SK-N-SH treated with all-trans-retinoic acid at 6 μM for 48 hours (cell line): ENCODE measurements around the gene MEIOSIN.
"Not testable (repeated sequence)": the region's sequence is repeated elsewhere in the genome, so short reads cannot be mapped to it uniquely, and the experiment has no call there.

Experiments
- ATAC-seq: fragments of 200-7000 bp; cut with Tn5 transposase; 3 replicates; pipeline ENCODE4 v1.9.1; 2020; ENCODE audit warnings: mild to moderate bottlenecking, moderate library complexity
- ARNTL ChIP-seq: fragments of 450-650 bp; formaldehyde crosslinking; IDR thresholded peaks from 2 replicates; pipeline ENCODE4 v1.5.0; 2020; ENCODE audit warnings: low read depth, mild to moderate bottlenecking, moderate library complexity, borderline replicate concordance
- CREB5 ChIP-seq: fragments of 250-450 bp; sonication (Bioruptor Pico); IDR thresholded peaks from 2 replicates; pipeline ENCODE4 v1.5.1; 2020; ENCODE audit warnings: low read depth, mild to moderate bottlenecking, moderate library complexity
- CSDC2 ChIP-seq: fragments of 250-450 bp; sonication (Bioruptor Pico); IDR thresholded peaks from 2 replicates; pipeline ENCODE4 v1.5.0; 2020; ENCODE audit warnings: mild to moderate bottlenecking, moderate library complexity
- ESRRG ChIP-seq: fragments of 250-450 bp; sonication (Bioruptor Pico); IDR thresholded peaks from 2 replicates; pipeline ENCODE4 v1.6.1; 2021; ENCODE audit warnings: mild to moderate bottlenecking
- OSR1 ChIP-seq: fragments of 250-450 bp; sonication (Bioruptor Pico); IDR thresholded peaks from 2 replicates; pipeline ENCODE4 v1.8.0; 2022; ENCODE audit warnings: moderate library complexity, mild to moderate bottlenecking, inconsistent platforms
- POU6F1 ChIP-seq: fragments of 250-450 bp; sonication (Bioruptor Pico); IDR thresholded peaks from 2 replicates; pipeline ENCODE4 v1.8.0; 2021; ENCODE audit warnings: low read depth, mild to moderate bottlenecking, moderate library complexity, borderline replicate concordance
- PPARA ChIP-seq: fragments of 250-450 bp; sonication (Bioruptor Pico); IDR thresholded peaks from 2 replicates; pipeline ENCODE4 v1.5.0; 2020; ENCODE audit warnings: mild to moderate bottlenecking, borderline replicate concordance
- TOX ChIP-seq: fragments of 250-450 bp; sonication (Bioruptor Pico); IDR thresholded peaks from 2 replicates; pipeline ENCODE4 v1.8.0; 2021; ENCODE audit warnings: mild to moderate bottlenecking, moderate library complexity, borderline replicate concordance
- TSHZ2 ChIP-seq: fragments of 250-450 bp; sonication (Bioruptor Pico); IDR thresholded peaks from 2 replicates; pipeline ENCODE4 v1.5.0; 2020; ENCODE audit warnings: mild to moderate bottlenecking, moderate library complexity
- ZC3H10 ChIP-seq: fragments of 250-450 bp; sonication (Bioruptor Pico); IDR thresholded peaks from 2 replicates; pipeline ENCODE4 v1.5.1; 2021; ENCODE audit warnings: mild to moderate bottlenecking, moderate library complexity
- ZFP3 ChIP-seq: fragments of 250-450 bp; sonication (Bioruptor Pico); IDR thresholded peaks from 2 replicates; pipeline ENCODE4 v1.5.0; 2020; ENCODE audit warnings: mild to moderate bottlenecking, moderate library complexity
- ZFP30 ChIP-seq: fragments of 450-650 bp; formaldehyde crosslinking; IDR thresholded peaks from 2 replicates; pipeline ENCODE4 v1.5.0; 2022; ENCODE audit warnings: mild to moderate bottlenecking, moderate library complexity
- ZNF565 ChIP-seq: fragments of 450-650 bp; formaldehyde crosslinking; conservative IDR thresholded peaks from 2 replicates; pipeline ENCODE4 v1.5.0; 2020; ENCODE audit warnings: low read depth, mild to moderate bottlenecking, moderate library complexity
- ZNF8 ChIP-seq: fragments of 450-650 bp; formaldehyde crosslinking; IDR thresholded peaks from 2 replicates; pipeline ENCODE4 v1.5.0; 2020; ENCODE audit warnings: mild to moderate bottlenecking, moderate library complexity
- TF ChIP-seq, protein P1 (sequence below): fragments of 250-450 bp; sonication (Bioruptor Pico); IDR thresholded peaks from 2 replicates; pipeline ENCODE4 v1.8.0; 2020; ENCODE audit warnings: mild to moderate bottlenecking, moderate library complexity, borderline replicate concordance

The MEIOSIN gene

DNA sequence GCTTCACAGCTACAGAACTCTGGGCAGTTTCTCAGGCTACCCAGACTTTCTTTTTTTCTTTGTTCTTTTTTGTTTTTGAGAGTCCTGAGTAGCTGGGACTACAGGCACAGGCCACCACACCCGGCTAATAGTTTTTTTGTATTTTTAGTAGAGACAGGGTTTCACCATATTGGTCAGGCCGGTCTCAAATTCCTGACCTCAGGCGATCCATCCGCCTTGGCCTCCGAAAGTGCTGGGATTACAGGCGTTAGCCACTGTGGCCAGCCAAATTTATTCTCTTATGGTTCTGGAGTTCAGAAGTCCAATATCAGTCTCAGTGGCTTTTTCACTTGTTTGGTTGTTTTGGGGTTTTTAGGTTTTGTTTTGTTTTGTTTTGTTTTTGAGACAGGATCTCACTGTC is 12.4 kb downstream of the MEIOSIN start:
- no peak for TF ChIP-seq CREB5 (CRISPR knock-in tag)
- no peak for TF ChIP-seq CSDC2 (CRISPR knock-in tag)
- TF ChIP-seq ZFP3 (CRISPR knock-in tag), result no peak
- TF ChIP-seq TSHZ2 (CRISPR knock-in tag), result no peak
- no peak for TF ChIP-seq OSR1 (CRISPR knock-in tag)
- no peak for TF ChIP-seq PPARA (CRISPR knock-in tag)
- TF ChIP-seq POU6F1 (CRISPR knock-in tag), result no peak
- ATAC-seq, result no peak

DNA sequence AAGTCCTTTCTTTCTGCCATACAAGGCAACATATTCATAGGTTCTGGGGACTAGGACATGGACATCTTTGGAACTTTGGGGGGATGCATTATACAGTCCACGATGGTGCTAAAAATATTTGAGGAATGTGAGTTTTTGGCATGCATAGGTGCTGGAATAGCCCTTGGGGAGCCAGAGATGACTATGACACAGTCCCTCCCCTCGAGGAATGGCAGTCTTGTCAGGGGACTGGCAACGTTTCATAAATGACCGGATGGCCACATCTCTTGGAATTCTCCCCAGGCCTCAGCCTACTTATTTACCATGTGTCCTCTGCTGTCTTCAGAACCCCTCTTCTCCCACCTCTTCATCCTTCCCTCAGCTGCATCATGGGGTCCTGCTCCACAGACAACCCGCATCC is 13.6 kb downstream of the MEIOSIN start:
- no peak for ATAC-seq
- TF ChIP-seq PPARA (CRISPR knock-in tag), result no peak
- TF ChIP-seq, protein P1, sequence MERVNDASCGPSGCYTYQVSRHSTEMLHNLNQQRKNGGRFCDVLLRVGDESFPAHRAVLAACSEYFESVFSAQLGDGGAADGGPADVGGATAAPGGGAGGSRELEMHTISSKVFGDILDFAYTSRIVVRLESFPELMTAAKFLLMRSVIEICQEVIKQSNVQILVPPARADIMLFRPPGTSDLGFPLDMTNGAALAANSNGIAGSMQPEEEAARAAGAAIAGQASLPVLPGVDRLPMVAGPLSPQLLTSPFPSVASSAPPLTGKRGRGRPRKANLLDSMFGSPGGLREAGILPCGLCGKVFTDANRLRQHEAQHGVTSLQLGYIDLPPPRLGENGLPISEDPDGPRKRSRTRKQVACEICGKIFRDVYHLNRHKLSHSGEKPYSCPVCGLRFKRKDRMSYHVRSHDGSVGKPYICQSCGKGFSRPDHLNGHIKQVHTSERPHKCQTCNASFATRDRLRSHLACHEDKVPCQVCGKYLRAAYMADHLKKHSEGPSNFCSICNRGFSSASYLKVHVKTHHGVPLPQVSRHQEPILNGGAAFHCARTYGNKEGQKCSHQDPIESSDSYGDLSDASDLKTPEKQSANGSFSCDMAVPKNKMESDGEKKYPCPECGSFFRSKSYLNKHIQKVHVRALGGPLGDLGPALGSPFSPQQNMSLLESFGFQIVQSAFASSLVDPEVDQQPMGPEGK (CRISPR knock-in tag), result no peak
- TF ChIP-seq TSHZ2 (CRISPR knock-in tag), result no peak
- no peak for TF ChIP-seq ZC3H10 (CRISPR knock-in tag)
- no peak for TF ChIP-seq ESRRG (CRISPR knock-in tag)

- TF ChIP-seq ZNF8 (CRISPR knock-in tag) (no peak), ZNF565 (CRISPR knock-in tag) (no peak), ZC3H10 (CRISPR knock-in tag) (no peak), TOX (CRISPR knock-in tag) (no peak), ZFP30 (CRISPR knock-in tag) (no peak), POU6F1 (CRISPR knock-in tag) (no peak), CSDC2 (CRISPR knock-in tag) (no peak), ESRRG (CRISPR knock-in tag) (no peak), ARNTL (CRISPR knock-in tag) (no peak), ZFP3 (CRISPR knock-in tag) (no peak)
- TF ChIP-seq, all 23 proteins: peak for 0
- ATAC-seq, result no peak
Observed at GRCh38 chr19:45747513-45747912, 14.3 kb downstream of the MEIOSIN start.

GRCh38 chr19:45751483-45751882 is 18.2 kb downstream of the MEIOSIN start:
- not testable (repeated sequence) for ATAC-seq
